Central memory CD8-positive, alpha-beta T cell (primary cell): ENCODE data around the gene CIRBP.
A peak's percentile ranks its signal among the peaks of the same experiment; 100 is the strongest.

ENCODE experiments used
- ATAC-seq: fragments of 150-1000 bp; cut with Tn5 transposase; replicated peaks from 2 replicates; pipeline ENCODE4 v1.10.0; 2022; ENCODE audit warnings: mild to moderate bottlenecking, moderate FRiP score, moderate number of reproducible peaks; ENCODE audit not compliant: poor library complexity, severe bottlenecking; ENCODE audit errors: extremely low read depth
- DNase-seq, 2 donors: peaks; one replicate each; pipeline ENCODE4 v3.0.0; 2021; ENCODE audit warnings: low spot score in 2 of 2
- H3K27ac Mint-ChIP-seq: one replicate; pipeline ENCODE4 v1.8.0; 2022; ENCODE audit warnings: low read depth, mild to moderate bottlenecking, moderate library complexity, mixed read lengths
- H3K27me3 Mint-ChIP-seq: one replicate; pipeline ENCODE4 v1.8.0; 2022; ENCODE audit warnings: mixed read lengths
- H3K36me3 Mint-ChIP-seq: one replicate; pipeline ENCODE4 v1.8.0; 2022; ENCODE audit warnings: mild to moderate bottlenecking, moderate library complexity, mixed read lengths; ENCODE audit not compliant: insufficient read depth
- H3K4me1 Mint-ChIP-seq: one replicate; pipeline ENCODE4 v1.8.0; 2022; ENCODE audit warnings: mixed read lengths
- H3K4me3 Mint-ChIP-seq: one replicate; pipeline ENCODE4 v1.8.0; 2022; ENCODE audit warnings: mild to moderate bottlenecking, moderate library complexity, mixed read lengths
- H3K9me3 Mint-ChIP-seq: one replicate; pipeline ENCODE4 v1.8.0; 2022; ENCODE audit warnings: mixed read lengths

CIRBP gene

GRCh38 chr19:1269065-1269477, at the start of gene CIRBP:
CIRBP (plus strand) TSS chr19:1269332; CDS start chr19:1270934, 1,602 bp downstream.
- peak; percentile 98 to 99 for DNase-seq
- peaks cover 72% of the 10 kb centered on the region for H3K4me1 Mint-ChIP-seq
- peaks cover 59% of the 10 kb centered on the region for H3K36me3 Mint-ChIP-seq
- H3K27ac Mint-ChIP-seq: peak within 1 kb of the TSS; percentile 95
- no peaks in the 10 kb centered on the region for H3K27me3 Mint-ChIP-seq
- no peaks in the 10 kb centered on the region for H3K9me3 Mint-ChIP-seq
- H3K4me3 Mint-ChIP-seq: peak within 1 kb of the TSS; percentile 85
- ATAC-seq: peak; percentile 79

GRCh38 chr19:1219786-1220476, 49.2 kb upstream of the CIRBP start:
- Mint-ChIP-seq H3K27me3 (no peaks in the 10 kb centered on the region), H3K4me3 (no peak overlapping the region), H3K27ac (no peak overlapping the region), H3K4me1 (no peaks in the 10 kb centered on the region), H3K9me3 (no peaks in the 10 kb centered on the region), H3K36me3 (peaks cover 2% of the 10 kb centered on the region)
- no peak for DNase-seq
- ATAC-seq: no peak

- H3K9me3 Mint-ChIP-seq: no peaks in the 10 kb centered on the region
- H3K4me3 Mint-ChIP-seq: no peak overlapping the region
- no peaks in the 10 kb centered on the region for H3K27me3 Mint-ChIP-seq
- no peaks in the 10 kb centered on the region for H3K4me1 Mint-ChIP-seq
- ATAC-seq (no peak), DNase-seq (no peak)
- no peak overlapping the region for H3K27ac Mint-ChIP-seq
- H3K36me3 Mint-ChIP-seq: peaks cover 5% of the 10 kb centered on the region
These were observed 48.6 kb upstream of the CIRBP start for GRCh38 chr19:1220477-1220930.

GRCh38 chr19:1220976-1221903, 47.9 kb upstream of the CIRBP start:
- Mint-ChIP-seq H3K27ac (no peak overlapping the region), H3K36me3 (peaks cover 3% of the 10 kb centered on the region)
- ATAC-seq: no peak

GRCh38 chr19:1221904-1222255, 47.3 kb upstream of the CIRBP start:
- Mint-ChIP-seq H3K9me3 (no peaks in the 10 kb centered on the region), H3K27me3 (no peaks in the 10 kb centered on the region), H3K4me1 (no peaks in the 10 kb centered on the region), H3K27ac (no peak overlapping the region), H3K4me3 (no peak overlapping the region), H3K36me3 (peaks cover 4% of the 10 kb centered on the region)
- no peak for ATAC-seq
- no peak for DNase-seq

More at GRCh38 chr19:1220976-1221903, 47.9 kb upstream of the CIRBP start:
- no peaks in the 10 kb centered on the region for H3K27me3 Mint-ChIP-seq
- H3K9me3 Mint-ChIP-seq: no peaks in the 10 kb centered on the region
- H3K4me1 Mint-ChIP-seq: no peaks in the 10 kb centered on the region
- no peak overlapping the region for H3K4me3 Mint-ChIP-seq
- DNase-seq: no peak

GRCh38 chr19:1222394-1222793, 46.7 kb upstream of the CIRBP start:
- Mint-ChIP-seq H3K4me1 (no peaks in the 10 kb centered on the region), H3K4me3 (no peak overlapping the region), H3K9me3 (no peaks in the 10 kb centered on the region), H3K27me3 (no peaks in the 10 kb centered on the region), H3K36me3 (peaks cover 5% of the 10 kb centered on the region), H3K27ac (no peak overlapping the region)
- DNase-seq: no peak
- no peak for ATAC-seq

- Mint-ChIP-seq H3K36me3 (peaks cover 5% of the 10 kb centered on the region), H3K9me3 (no peaks in the 10 kb centered on the region), H3K27ac (no peak overlapping the region), H3K4me1 (no peaks in the 10 kb centered on the region), H3K27me3 (no peaks in the 10 kb centered on the region), H3K4me3 (no peak overlapping the region)
- ATAC-seq (no peak), DNase-seq (no peak)
These were observed 45.9 kb upstream of the CIRBP start for GRCh38 chr19:1223018-1223855.

- H3K4me1 Mint-ChIP-seq: no peaks in the 10 kb centered on the region
- H3K27me3 Mint-ChIP-seq: no peaks in the 10 kb centered on the region
- no peak for ATAC-seq
- no peak for DNase-seq
- H3K4me3 Mint-ChIP-seq: no peak overlapping the region
- no peak overlapping the region for H3K27ac Mint-ChIP-seq
- H3K9me3 Mint-ChIP-seq: no peaks in the 10 kb centered on the region
- peaks cover 5% of the 10 kb centered on the region for H3K36me3 Mint-ChIP-seq
These were observed 44.9 kb upstream of the CIRBP start for GRCh38 chr19:1224047-1224825.

GRCh38 chr19:1224847-1225246, 44.3 kb upstream of the CIRBP start:
- DNase-seq: no peak
- H3K4me1 Mint-ChIP-seq: no peaks in the 10 kb centered on the region
- H3K27me3 Mint-ChIP-seq: no peaks in the 10 kb centered on the region
- ATAC-seq: no peak
- H3K27ac Mint-ChIP-seq: no peak overlapping the region
- H3K4me3 Mint-ChIP-seq: no peak overlapping the region
- peaks cover 5% of the 10 kb centered on the region for H3K36me3 Mint-ChIP-seq
- no peaks in the 10 kb centered on the region for H3K9me3 Mint-ChIP-seq

GRCh38 chr19:1225440-1226226, 43.5 kb upstream of the CIRBP start:
- DNase-seq: no peak
- H3K4me3 Mint-ChIP-seq: no peak overlapping the region
- no peaks in the 10 kb centered on the region for H3K27me3 Mint-ChIP-seq
- no peak overlapping the region for H3K27ac Mint-ChIP-seq
- no peaks in the 10 kb centered on the region for H3K9me3 Mint-ChIP-seq
- no peaks in the 10 kb centered on the region for H3K4me1 Mint-ChIP-seq
- no peak for ATAC-seq
- peaks cover 5% of the 10 kb centered on the region for H3K36me3 Mint-ChIP-seq

GRCh38 chr19:1226227-1226518, 43.0 kb upstream of the CIRBP start:
- H3K9me3 Mint-ChIP-seq: no peaks in the 10 kb centered on the region
- peaks cover 5% of the 10 kb centered on the region for H3K36me3 Mint-ChIP-seq
- ATAC-seq (no peak), DNase-seq (no peak)
- H3K27me3 Mint-ChIP-seq: no peaks in the 10 kb centered on the region
- no peaks in the 10 kb centered on the region for H3K4me1 Mint-ChIP-seq
- no peak overlapping the region for H3K27ac Mint-ChIP-seq
- no peak overlapping the region for H3K4me3 Mint-ChIP-seq
